C4-2B (cell line): ENCODE results near the gene GPR151.
A peak's percentile ranks its signal among the peaks of the same experiment; 100 is the strongest.
"Not testable (repeated sequence)": the region's sequence is repeated elsewhere in the genome, so short reads cannot be mapped to it uniquely, and the experiment has no call there.

Experiments used
- H3K27ac ChIP-seq: fragments of 450-650 bp; 2 replicates; pipeline ENCODE4 v1.5.1; 2017
- CTCF ChIP-seq: fragments of 450-650 bp; conservative IDR thresholded peaks from 2 replicates; pipeline ENCODE4 v1.5.1; 2017; ENCODE audit warnings: mild to moderate bottlenecking
- ZFX ChIP-seq: fragments of 450-650 bp; IDR thresholded peaks from 2 replicates; pipeline ENCODE4 v1.6.1; 2017

The GPR151 gene

GRCh38 chr5:146516151-146516475 is at the start of gene GPR151:
Gene GPR151 (minus strand): TSS chr5:146516190. CDS start chr5:146516113, 77 bp downstream.
- TF ChIP-seq ZFX (no peak), CTCF (no peak)
- H3K27ac ChIP-seq, result no peak within 1 kb of the TSS

- no peak overlapping the region for H3K27ac ChIP-seq
- no peak for TF ChIP-seq ZFX
- no peak for TF ChIP-seq CTCF
Observed at GRCh38 chr5:146564007-146564762, 48.2 kb upstream of the GPR151 start.

- no peak overlapping the region for H3K27ac ChIP-seq
- TF ChIP-seq ZFX, result no peak
- TF ChIP-seq CTCF, result no peak
Observed at GRCh38 chr5:146562461-146562860, 46.5 kb upstream of the GPR151 start.

GRCh38 chr5:146561711-146562110 is 45.7 kb upstream of the GPR151 start:
- H3K27ac ChIP-seq, result no peak overlapping the region

GRCh38 chr5:146560205-146560812 is 44.3 kb upstream of the GPR151 start:
- no peak overlapping the region for H3K27ac ChIP-seq
- TF ChIP-seq ZFX, result no peak
- no peak for TF ChIP-seq CTCF

More at GRCh38 chr5:146561711-146562110, 45.7 kb upstream of the GPR151 start:
- no peak for TF ChIP-seq ZFX
- TF ChIP-seq CTCF, result no peak

- TF ChIP-seq CTCF, result 0 out of 2 replicates have a peak, but pooled peaks have one; percentile 13
- not testable (repeated sequence) for H3K27ac ChIP-seq
Observed at GRCh38 chr5:146556884-146557283, 40.9 kb upstream of the GPR151 start.

GRCh38 chr5:146553446-146553845 is 37.5 kb upstream of the GPR151 start:
- TF ChIP-seq ZFX (no peak), CTCF (no peak)
- H3K27ac ChIP-seq, result no peak overlapping the region
